ENCODE measurements around the gene SGCE.

Gene SGCE

DNA sequence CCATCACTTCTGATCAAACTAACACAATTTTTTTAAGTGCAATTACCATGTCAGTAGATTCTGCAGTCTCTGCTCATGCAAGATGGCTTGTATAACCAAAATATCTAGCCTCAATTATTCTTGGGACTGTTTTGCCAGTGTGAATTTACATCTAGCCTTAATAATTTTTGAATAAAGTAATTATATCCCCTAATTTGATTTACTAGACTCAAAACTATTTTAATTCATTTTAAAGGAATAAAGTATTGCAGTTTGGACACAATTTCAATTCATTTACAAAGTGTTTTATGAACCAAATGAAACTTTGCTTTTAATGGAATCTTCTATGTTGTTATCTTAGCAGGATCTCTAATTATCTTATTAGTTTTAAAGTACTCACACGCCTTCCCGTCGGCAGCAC is 55.7 kb downstream of the SGCE start:
- Histone ChIP-seq H2AFZ (ENCODE audit: low read depth, low read length) (no peak overlapping the region), H3K4me1 (ENCODE audit: insufficient read depth, low read length) (no peaks in the 10 kb centered on the region), H3K4me3 (ENCODE audit: low read length) (no peak overlapping the region), H3K9me3 (ENCODE audit: low read length) (no peaks in the 10 kb centered on the region), H3K27me3 (ENCODE audit: insufficient read depth, low read length) (no peaks in the 10 kb centered on the region), H3K36me3 (ENCODE audit: insufficient read depth, low read length) (peaks cover 20% of the 10 kb centered on the region)

DNA sequence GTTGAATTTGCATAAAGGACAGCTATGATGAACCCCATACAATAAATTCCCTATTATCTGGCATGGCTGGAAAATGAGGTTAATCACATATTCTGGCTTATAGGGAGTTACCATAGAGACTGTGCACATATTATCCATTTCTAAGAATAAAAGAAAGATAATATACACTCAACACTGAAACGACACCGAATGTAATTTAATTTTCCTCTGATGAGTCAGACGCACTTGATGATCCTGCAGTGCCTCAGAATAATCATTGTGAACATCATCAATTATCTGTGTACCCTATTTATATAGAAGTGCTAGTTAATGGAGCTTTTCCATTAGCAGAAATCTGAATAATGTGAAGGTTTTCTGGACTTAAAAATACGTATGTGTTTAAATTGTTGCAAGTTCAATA is 60.2 kb downstream of the SGCE start:
- Histone ChIP-seq H2AFZ (ENCODE audit: low read depth, low read length) (no peak overlapping the region), H3K4me1 (ENCODE audit: insufficient read depth, low read length) (peaks cover 12% of the 10 kb centered on the region), H3K36me3 (ENCODE audit: insufficient read depth, low read length) (peaks cover 28% of the 10 kb centered on the region), H3K9me3 (ENCODE audit: low read length) (peaks cover 2% of the 10 kb centered on the region), H3K4me3 (ENCODE audit: low read length) (no peak overlapping the region), H3K27me3 (ENCODE audit: insufficient read depth, low read length) (no peaks in the 10 kb centered on the region)

DNA sequence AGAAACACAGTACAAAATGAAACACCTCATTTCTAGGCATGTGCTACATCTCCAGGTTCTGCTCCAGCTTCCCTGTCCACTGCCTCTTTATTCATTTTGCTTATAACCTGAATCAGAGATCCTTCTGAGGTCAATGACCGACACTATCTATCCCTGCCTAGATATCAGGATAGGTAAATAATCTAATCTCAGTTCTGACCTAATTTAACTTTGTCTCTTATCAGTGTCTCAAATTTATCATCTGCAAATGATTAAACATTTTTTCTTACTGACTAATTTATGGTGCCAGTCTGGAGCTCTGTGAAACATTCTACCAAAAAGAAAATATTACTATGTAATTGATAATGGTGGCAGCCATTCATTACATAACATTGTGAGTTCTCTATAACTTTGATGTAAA is 61.1 kb downstream of the SGCE start:
- Histone ChIP-seq H3K27me3 (ENCODE audit: insufficient read depth, low read length) (no peaks in the 10 kb centered on the region), H3K36me3 (ENCODE audit: insufficient read depth, low read length) (peaks cover 28% of the 10 kb centered on the region), H3K4me1 (ENCODE audit: insufficient read depth, low read length) (peaks cover 16% of the 10 kb centered on the region), H3K9me3 (ENCODE audit: low read length) (peaks cover 3% of the 10 kb centered on the region), H2AFZ (ENCODE audit: low read depth, low read length) (no peak overlapping the region), H3K4me3 (ENCODE audit: low read length) (no peak overlapping the region)

DNA sequence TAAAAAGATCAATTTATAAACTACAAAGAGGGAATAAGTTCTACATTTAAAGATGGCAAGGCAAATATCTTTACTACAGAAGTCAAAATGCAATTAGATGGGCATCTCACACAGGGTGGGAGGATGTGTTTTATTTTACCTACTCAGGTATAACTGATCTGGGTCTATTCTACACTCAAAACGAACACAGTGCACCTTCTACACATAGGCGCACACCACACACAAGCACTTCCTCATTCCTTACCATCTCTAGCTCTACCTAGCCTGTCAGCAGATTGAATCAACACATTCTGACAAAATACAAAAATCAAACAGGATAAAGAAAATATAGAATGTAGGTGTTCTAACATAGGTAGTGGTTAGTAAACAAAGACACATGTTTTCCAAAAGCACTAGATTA is 64.8 kb downstream of the SGCE start:
- H2AFZ ChIP-seq (ENCODE audit: low read depth, low read length), result no peak overlapping the region
- H3K4me3 ChIP-seq (ENCODE audit: low read length), result no peak overlapping the region
- H3K36me3 ChIP-seq (ENCODE audit: insufficient read depth, low read length), result peaks cover 23% of the 10 kb centered on the region
- no peaks in the 10 kb centered on the region for H3K27me3 ChIP-seq (ENCODE audit: insufficient read depth, low read length)
- peaks cover 16% of the 10 kb centered on the region for H3K4me1 ChIP-seq (ENCODE audit: insufficient read depth, low read length)
- H3K9me3 ChIP-seq (ENCODE audit: low read length), result peaks cover 5% of the 10 kb centered on the region

DNA sequence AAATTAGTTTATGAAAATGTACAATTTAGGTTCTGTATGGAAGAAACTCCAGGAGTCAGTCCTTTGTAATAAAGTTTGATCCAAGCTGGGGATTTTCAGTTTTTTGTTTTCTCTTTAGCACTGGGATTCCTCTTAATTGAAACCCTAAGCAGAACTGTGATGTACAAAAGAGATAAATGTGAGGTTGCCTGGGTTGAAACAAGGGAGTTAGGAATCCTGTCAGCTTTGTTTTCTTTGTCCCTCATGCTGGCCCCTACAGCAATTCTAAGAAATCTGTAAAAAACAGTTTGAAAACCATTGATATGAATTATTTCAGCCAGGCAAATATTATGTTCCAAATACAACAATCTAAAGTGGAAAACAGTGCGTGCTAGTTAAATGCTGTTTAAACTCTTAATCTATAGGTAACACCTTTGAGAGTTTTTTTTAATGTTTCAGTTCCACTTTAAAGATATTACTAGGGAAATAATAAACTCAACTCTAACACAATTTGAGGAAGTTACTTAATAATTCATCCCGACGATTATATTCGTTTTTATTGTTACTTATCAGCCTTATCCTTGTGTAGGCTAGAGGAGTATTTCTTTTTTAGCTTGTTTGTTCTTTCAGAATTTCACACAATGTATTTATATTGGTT is 65.3 kb downstream of the SGCE start:
- peaks cover 16% of the 10 kb centered on the region for H3K4me1 ChIP-seq (ENCODE audit: insufficient read depth, low read length)
- peaks cover 5% of the 10 kb centered on the region for H3K9me3 ChIP-seq (ENCODE audit: low read length)

DNA sequence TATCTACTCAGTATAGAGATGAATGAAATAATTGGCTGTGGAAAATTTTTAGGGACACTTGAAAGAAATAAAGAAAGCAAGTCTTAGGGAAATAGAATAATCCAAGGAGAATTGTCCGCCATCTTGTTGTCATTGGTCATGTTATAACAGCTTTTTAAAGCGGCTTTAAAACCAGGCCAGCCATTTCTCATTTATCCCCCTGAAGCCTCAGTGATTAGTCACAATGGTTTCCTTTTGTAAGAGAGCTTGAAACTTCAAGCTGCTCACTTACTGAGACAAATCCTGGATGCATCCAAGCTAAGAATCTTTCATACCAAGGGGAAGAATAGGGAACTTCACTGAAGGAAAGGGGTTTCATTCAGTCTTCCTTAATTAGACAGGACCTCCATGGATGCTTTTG is 67.9 kb downstream of the SGCE start:
- Histone ChIP-seq H3K27me3 (ENCODE audit: insufficient read depth, low read length) (no peaks in the 10 kb centered on the region), H3K36me3 (ENCODE audit: insufficient read depth, low read length) (peaks cover 14% of the 10 kb centered on the region), H3K4me3 (ENCODE audit: low read length) (no peak overlapping the region), H2AFZ (ENCODE audit: low read depth, low read length) (no peak overlapping the region), H3K4me1 (ENCODE audit: insufficient read depth, low read length) (peaks cover 16% of the 10 kb centered on the region), H3K9me3 (ENCODE audit: low read length) (peaks cover 3% of the 10 kb centered on the region)

More for the DNA sequence above, 65.3 kb downstream of the SGCE start:
- H3K36me3 ChIP-seq (ENCODE audit: insufficient read depth, low read length), result peaks cover 23% of the 10 kb centered on the region
- H2AFZ ChIP-seq (ENCODE audit: low read depth, low read length), result no peak overlapping the region
- no peak overlapping the region for H3K4me3 ChIP-seq (ENCODE audit: low read length)
- no peaks in the 10 kb centered on the region for H3K27me3 ChIP-seq (ENCODE audit: insufficient read depth, low read length)

DNA sequence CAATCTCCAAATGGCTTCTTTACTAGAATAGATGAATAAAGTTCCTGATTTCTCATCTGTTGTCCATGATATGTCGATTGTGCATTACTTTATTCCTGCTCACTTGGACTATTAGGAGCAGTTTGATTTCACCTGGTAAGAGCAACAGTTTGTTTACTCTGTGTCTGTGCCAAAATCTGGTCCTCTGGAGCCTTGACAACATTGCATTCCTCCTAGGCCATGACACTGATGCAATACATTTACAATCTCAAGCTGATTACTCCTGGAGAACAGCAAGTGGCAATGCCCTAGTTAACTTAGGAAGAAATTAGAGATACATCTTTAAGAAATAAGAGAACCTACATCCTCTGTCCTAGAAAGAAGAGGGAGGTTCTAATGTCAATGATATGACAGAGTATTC is 71.8 kb downstream of the SGCE start:
- no peak overlapping the region for H2AFZ ChIP-seq (ENCODE audit: low read depth, low read length)
- H3K4me3 ChIP-seq (ENCODE audit: low read length), result no peak overlapping the region

DNA sequence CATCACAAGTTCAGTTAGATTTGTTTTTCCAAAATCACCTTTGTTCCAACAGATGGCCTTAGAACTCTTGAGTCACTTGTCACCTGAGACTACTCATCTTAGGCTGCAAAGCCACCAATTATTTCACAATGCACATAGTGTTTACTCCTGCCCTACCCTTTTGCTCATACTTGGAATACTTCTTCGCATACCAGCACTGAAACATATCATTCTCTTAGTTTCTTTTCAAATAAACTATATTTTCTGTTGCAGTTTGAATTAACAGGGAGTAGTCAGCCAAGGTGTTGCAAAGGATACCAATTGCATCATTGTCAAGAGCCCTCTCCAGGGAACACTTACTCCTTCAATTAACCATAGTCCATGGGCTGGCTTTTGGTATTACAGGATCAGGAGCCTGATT is 75.3 kb downstream of the SGCE start:
- no peaks in the 10 kb centered on the region for H3K4me1 ChIP-seq (ENCODE audit: insufficient read depth, low read length)
- H3K4me3 ChIP-seq (ENCODE audit: low read length), result no peak overlapping the region
- H3K9me3 ChIP-seq (ENCODE audit: low read length), result peaks cover 7% of the 10 kb centered on the region
- H3K36me3 ChIP-seq (ENCODE audit: insufficient read depth, low read length), result peaks cover 2% of the 10 kb centered on the region
- H3K27me3 ChIP-seq (ENCODE audit: insufficient read depth, low read length), result no peaks in the 10 kb centered on the region
- no peak overlapping the region for H2AFZ ChIP-seq (ENCODE audit: low read depth, low read length)

More for the DNA sequence above, 71.8 kb downstream of the SGCE start:
- no peaks in the 10 kb centered on the region for H3K27me3 ChIP-seq (ENCODE audit: insufficient read depth, low read length)
- no peaks in the 10 kb centered on the region for H3K4me1 ChIP-seq (ENCODE audit: insufficient read depth, low read length)
- H3K36me3 ChIP-seq (ENCODE audit: insufficient read depth, low read length), result peaks cover 5% of the 10 kb centered on the region
- no peaks in the 10 kb centered on the region for H3K9me3 ChIP-seq (ENCODE audit: low read length)

DNA sequence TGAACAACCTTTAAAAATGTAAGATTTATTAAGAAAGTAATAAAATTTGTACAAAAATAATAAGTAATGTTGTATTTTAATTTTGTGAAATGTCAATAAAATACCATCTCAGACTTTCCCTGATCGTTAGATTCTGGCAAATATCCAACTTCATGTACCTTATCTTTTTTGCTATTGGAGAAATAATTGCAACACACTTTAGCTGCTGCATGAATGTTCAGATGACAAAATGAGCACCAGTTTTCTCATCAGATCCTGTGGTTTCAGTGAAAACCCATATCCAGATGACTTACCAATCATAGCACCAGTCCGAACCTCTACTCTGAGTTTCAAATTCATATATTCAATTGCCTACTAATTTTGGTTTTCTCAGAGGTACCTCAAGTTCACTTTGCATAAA is 76.5 kb downstream of the SGCE start:
- Histone ChIP-seq H3K27me3 (ENCODE audit: insufficient read depth, low read length) (no peaks in the 10 kb centered on the region), H3K4me3 (ENCODE audit: low read length) (no peak overlapping the region), H2AFZ (ENCODE audit: low read depth, low read length) (no peak overlapping the region), H3K4me1 (ENCODE audit: insufficient read depth, low read length) (no peaks in the 10 kb centered on the region), H3K9me3 (ENCODE audit: low read length) (peaks cover 9% of the 10 kb centered on the region), H3K36me3 (ENCODE audit: insufficient read depth, low read length) (no peaks in the 10 kb centered on the region)

DNA sequence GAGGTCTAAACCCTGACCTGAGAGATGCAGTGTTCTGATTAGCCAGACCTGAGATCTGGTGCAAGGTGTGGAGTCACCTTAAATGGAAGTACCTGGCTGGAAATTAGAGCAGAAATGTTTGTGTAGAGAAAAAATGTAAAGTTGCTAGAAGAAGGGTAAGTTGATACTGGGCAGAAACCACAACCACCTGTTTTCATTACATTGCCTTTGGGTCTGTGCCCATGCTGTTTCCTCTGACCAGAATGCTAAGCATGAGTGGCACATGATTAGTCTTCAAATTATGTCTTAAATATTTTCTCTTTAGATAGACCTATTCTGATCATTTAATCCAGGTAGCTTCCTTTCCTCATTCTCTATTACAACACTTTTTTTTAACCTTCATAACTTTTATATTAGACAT is 77.3 kb downstream of the SGCE start:
- H3K27me3 ChIP-seq (ENCODE audit: insufficient read depth, low read length), result no peaks in the 10 kb centered on the region
- H3K36me3 ChIP-seq (ENCODE audit: insufficient read depth, low read length), result no peaks in the 10 kb centered on the region
- H3K4me3 ChIP-seq (ENCODE audit: low read length), result no peak overlapping the region
- H3K4me1 ChIP-seq (ENCODE audit: insufficient read depth, low read length), result no peaks in the 10 kb centered on the region
- H2AFZ ChIP-seq (ENCODE audit: low read depth, low read length), result no peak overlapping the region
- peaks cover 9% of the 10 kb centered on the region for H3K9me3 ChIP-seq (ENCODE audit: low read length)

DNA sequence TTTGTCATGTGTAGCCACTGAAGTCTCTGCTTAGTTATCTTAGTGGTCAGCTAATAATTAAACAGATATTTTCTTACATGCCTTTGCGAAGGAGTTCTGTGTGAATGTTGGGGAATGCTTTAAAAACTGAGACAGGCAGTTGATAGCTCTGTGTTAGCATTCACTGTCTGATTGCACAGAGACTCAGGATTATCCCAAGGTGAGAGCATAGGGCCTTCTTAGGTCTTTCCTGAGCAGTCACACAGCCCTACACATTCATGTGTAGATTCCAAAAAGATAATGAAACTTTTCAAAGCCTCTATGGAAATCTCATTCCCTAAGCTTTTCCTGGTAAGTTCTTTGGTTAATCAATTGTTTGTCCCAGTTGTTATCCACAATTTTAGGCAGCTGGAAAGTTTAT is 78.6 kb downstream of the SGCE start:
- Histone ChIP-seq H3K27me3 (ENCODE audit: insufficient read depth, low read length) (no peaks in the 10 kb centered on the region), H2AFZ (ENCODE audit: low read depth, low read length) (no peak overlapping the region), H3K36me3 (ENCODE audit: insufficient read depth, low read length) (no peaks in the 10 kb centered on the region), H3K9me3 (ENCODE audit: low read length) (peaks cover 9% of the 10 kb centered on the region), H3K4me1 (ENCODE audit: insufficient read depth, low read length) (no peaks in the 10 kb centered on the region), H3K4me3 (ENCODE audit: low read length) (no peak overlapping the region)

DNA sequence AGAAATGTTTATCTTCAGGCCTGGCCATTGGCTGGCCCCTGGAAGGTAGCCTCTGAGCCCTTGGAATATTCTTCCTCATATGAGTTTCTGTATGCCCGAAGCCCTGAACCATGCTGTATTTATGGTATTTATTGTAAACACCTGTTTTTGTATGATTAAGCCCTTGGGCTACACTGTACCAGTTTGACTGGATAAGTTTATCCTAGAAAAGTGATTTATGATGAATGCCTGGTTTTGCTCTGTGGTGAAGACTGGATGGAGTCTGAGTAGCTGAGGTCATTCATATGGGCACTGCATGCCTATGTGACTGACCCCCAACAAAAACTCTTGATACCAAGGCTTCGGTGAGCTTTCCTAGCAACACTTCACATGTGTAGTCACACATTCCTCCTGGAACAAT is 79.6 kb downstream of the SGCE start:
- no peak overlapping the region for H2AFZ ChIP-seq (ENCODE audit: low read depth, low read length)
- no peak overlapping the region for H3K4me3 ChIP-seq (ENCODE audit: low read length)
- no peaks in the 10 kb centered on the region for H3K4me1 ChIP-seq (ENCODE audit: insufficient read depth, low read length)
- no peaks in the 10 kb centered on the region for H3K27me3 ChIP-seq (ENCODE audit: insufficient read depth, low read length)
- H3K9me3 ChIP-seq (ENCODE audit: low read length), result peaks cover 9% of the 10 kb centered on the region
- H3K36me3 ChIP-seq (ENCODE audit: insufficient read depth, low read length), result no peaks in the 10 kb centered on the region

DNA sequence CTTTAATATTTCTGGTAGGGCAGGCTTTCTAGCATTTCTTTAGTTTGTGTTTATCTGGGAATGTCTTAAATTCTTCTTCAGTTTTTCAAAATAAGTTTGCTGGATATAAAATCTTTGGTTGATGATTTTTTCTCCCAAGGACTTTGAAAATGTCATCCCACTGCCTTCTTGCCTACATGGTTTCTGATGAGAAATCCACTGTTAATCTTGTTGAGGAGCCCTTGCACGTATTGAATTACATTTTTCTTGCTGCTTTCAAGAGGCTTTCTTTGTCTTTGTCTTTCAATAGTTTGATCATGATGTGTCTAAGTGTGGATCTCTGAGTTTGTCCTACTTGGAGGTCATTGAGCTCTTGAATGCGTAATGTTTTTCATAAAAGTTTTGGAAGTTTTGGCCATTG is 80.3 kb downstream of the SGCE start:
- peaks cover 12% of the 10 kb centered on the region for H3K9me3 ChIP-seq (ENCODE audit: low read length)
- H3K27me3 ChIP-seq (ENCODE audit: insufficient read depth, low read length), result no peaks in the 10 kb centered on the region
- H3K4me1 ChIP-seq (ENCODE audit: insufficient read depth, low read length), result no peaks in the 10 kb centered on the region
- no peak overlapping the region for H3K4me3 ChIP-seq (ENCODE audit: low read length)
- no peaks in the 10 kb centered on the region for H3K36me3 ChIP-seq (ENCODE audit: insufficient read depth, low read length)
- no peak overlapping the region for H2AFZ ChIP-seq (ENCODE audit: low read depth, low read length)

DNA sequence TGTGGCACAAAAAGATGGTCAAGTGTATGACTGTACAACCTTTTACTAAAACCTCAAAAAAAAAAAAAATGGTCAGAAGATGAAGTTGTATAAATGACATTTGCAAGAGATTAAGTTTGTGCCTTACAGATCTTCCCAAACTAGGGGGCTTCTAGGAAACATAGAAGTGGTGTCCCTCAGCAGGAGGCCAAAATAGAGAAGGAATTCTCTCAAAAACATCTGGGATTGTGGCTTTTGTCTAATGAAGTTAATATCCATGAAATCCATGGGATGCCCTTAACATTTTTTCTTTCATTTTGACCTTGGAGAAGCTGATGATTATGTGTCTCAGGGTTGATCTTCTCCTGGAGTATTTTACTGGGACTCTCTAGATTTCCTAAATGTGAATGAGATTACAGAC is 84.1 kb downstream of the SGCE start:
- no peaks in the 10 kb centered on the region for H3K4me1 ChIP-seq (ENCODE audit: insufficient read depth, low read length)
- H3K9me3 ChIP-seq (ENCODE audit: low read length), result peaks cover 12% of the 10 kb centered on the region
- no peak overlapping the region for H2AFZ ChIP-seq (ENCODE audit: low read depth, low read length)
- no peak overlapping the region for H3K4me3 ChIP-seq (ENCODE audit: low read length)
- H3K27me3 ChIP-seq (ENCODE audit: insufficient read depth, low read length), result no peaks in the 10 kb centered on the region
- no peaks in the 10 kb centered on the region for H3K36me3 ChIP-seq (ENCODE audit: insufficient read depth, low read length)

Measured in neuron (in vitro differentiated cells).